T-helper 2 cell treated with Interferon-gamma antibody and Interleukin-4, amounts not matched to agents 5 μg/mL and 100 μg/mL, for 36 hours (primary cell): ENCODE data around the gene TMEM229B.

Experiments used
- DNase-seq: peaks from one replicate; pipeline ENCODE4 v3.0.0; 2021; ENCODE audit warnings: low spot score
- H3K27ac Mint-ChIP-seq: one replicate; pipeline ENCODE4 v1.8.0; 2021; ENCODE audit warnings: mild to moderate bottlenecking, mixed read lengths
- H3K27me3 Mint-ChIP-seq: one replicate; pipeline ENCODE4 v1.8.0; 2021; ENCODE audit warnings: low read depth, mixed read lengths
- H3K36me3 Mint-ChIP-seq: one replicate; pipeline ENCODE4 v1.8.0; 2021; ENCODE audit warnings: low read depth, mixed read lengths
- H3K4me1 Mint-ChIP-seq: one replicate; pipeline ENCODE4 v1.8.0; 2021; ENCODE audit warnings: low read depth, mixed read lengths
- H3K4me3 Mint-ChIP-seq: one replicate; pipeline ENCODE4 v1.8.0; 2022; ENCODE audit warnings: mild to moderate bottlenecking, moderate library complexity, mixed read lengths
- H3K9me3 Mint-ChIP-seq: one replicate; pipeline ENCODE4 v1.8.0; 2021; ENCODE audit warnings: mixed read lengths

TMEM229B gene

DNA sequence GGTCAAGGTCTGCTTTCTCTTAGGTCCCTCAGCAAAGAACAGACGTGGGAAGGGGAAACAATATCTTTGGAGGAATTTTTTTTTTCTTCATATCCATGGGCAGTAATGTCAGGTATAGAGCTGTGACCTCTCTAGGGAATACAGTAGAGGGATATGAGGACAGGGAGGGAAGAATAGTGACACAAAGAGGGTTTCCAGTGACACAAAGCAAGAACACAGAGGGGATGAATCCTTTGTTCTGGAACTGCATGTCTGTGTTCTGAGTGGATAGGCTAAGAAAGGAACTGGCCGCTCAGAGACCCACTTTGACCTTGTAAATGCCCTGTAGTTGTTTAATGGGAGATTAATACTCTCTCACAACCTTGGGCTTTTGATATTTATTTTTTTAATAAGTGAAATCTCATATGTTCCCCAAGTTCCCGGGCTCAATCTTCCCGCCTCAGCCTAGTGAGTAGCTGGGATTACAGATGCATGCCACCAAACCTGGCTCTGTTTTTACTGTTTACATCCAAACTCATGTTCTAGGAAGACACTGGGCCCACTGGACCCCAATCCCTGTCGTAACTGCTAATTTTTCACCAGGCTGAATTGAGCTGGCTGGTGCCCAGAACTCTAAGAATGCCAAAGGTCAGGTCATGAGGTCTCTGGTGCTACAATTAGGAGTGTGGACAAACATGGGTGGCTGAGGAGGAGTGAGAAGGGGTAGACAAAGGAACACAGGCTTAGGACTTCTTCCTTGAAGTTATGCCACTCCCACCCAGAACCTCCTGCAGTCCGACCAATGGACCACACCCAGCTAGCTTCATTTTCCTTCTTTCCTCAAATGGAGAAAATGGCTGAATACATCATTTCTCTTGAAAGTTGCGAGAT lies 35.5 kb upstream of the TMEM229B start:
- no peak for DNase-seq
- no peaks in the 10 kb centered on the region for H3K9me3 Mint-ChIP-seq
- H3K4me1 Mint-ChIP-seq: no peaks in the 10 kb centered on the region
- H3K4me3 Mint-ChIP-seq: no peak overlapping the region
- H3K36me3 Mint-ChIP-seq: no peaks in the 10 kb centered on the region
- H3K27me3 Mint-ChIP-seq: peaks cover 62% of the 10 kb centered on the region
- no peak overlapping the region for H3K27ac Mint-ChIP-seq

DNA sequence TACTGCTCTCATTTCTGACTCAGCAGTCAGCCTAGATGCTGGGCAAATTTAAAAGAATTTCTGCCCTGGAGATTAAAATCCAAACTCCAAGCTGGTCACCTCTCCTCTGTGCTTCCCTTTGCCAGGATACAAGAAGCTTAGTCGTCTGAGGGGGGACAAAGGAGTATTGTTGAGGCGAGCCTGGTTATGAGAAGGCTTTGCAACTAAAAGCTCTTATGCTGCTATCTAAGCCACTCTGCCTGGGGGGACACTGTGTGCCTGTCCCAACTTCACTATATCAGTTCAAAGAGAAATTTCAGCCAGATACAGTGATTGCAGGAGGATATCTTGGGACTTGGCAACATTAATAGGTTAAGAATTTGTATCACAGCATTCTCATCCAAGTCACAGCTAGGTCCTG lies 33.7 kb upstream of the TMEM229B start:
- no peaks in the 10 kb centered on the region for H3K36me3 Mint-ChIP-seq
- no peak overlapping the region for H3K4me3 Mint-ChIP-seq
- peaks cover 70% of the 10 kb centered on the region for H3K27me3 Mint-ChIP-seq
- H3K27ac Mint-ChIP-seq: no peak overlapping the region
- DNase-seq: no peak
- H3K9me3 Mint-ChIP-seq: no peaks in the 10 kb centered on the region
- no peaks in the 10 kb centered on the region for H3K4me1 Mint-ChIP-seq

DNA sequence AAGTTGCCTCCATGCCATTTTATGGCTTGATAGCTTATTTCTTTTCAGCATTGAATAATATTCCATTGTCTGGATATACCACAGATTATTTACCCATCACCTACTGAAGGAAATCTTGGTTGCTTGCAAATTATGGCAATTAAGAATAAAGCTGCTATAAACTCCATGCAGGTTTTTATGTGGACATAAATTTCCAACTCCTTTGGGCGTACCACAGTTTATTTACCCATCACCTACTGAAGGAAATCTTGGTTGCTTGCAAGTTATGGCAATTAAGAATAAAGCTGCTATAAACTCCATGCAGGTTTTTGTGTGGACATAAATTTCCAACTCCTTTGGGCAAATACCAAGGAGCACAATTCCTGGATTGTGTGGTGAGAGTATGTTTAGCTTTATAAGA lies 32.0 kb upstream of the TMEM229B start:
- Mint-ChIP-seq H3K4me3 (no peak overlapping the region), H3K4me1 (peaks cover 6% of the 10 kb centered on the region), H3K27ac (no peak overlapping the region), H3K36me3 (no peaks in the 10 kb centered on the region), H3K27me3 (peaks cover 81% of the 10 kb centered on the region), H3K9me3 (no peaks in the 10 kb centered on the region)
- no peak for DNase-seq

DNA sequence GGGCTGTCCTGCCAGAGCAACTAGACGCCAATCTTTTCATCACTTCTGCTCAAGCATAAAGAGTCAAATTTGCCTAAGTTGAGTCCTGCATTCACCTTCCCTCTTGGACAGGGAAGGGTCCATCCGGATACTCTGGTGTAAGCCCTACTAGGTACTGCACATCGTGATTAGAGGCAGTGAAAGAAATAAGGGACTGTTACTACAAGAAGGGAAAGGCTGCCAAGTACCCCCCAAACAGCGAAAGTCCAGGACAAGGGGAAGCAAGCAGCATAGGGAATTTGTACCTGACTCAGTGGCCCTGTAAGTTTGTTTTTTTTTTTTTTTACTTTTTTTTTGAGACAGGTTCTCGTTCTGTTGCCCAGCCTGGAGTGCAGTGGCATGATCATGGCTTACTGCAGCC lies 30.9 kb upstream of the TMEM229B start:
- Mint-ChIP-seq H3K36me3 (no peaks in the 10 kb centered on the region), H3K4me3 (no peak overlapping the region), H3K27me3 (peaks cover 77% of the 10 kb centered on the region), H3K27ac (no peak overlapping the region), H3K9me3 (no peaks in the 10 kb centered on the region), H3K4me1 (peaks cover 9% of the 10 kb centered on the region)
- no peak for DNase-seq

DNA sequence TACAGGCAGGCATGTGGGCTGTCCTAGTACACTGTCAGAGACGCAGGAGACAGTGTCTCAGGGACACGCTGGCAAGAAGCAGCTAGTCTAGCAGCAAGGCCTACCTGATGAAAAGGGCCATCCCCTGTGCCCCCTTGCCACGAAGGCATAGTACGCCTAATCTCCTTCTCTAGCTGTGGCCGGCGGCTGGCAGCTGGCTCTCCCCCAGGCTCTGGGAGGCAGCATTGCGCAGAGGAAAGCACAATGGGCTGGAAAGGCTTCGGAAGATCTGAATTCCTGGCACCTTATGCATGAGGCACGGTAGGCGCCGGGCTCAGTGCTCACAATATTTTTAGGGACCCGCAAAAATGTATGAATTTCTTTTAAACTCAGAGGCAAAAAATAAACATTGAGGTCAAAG lies 28.6 kb upstream of the TMEM229B start:
- DNase-seq: no peak
- Mint-ChIP-seq H3K9me3 (no peaks in the 10 kb centered on the region), H3K36me3 (no peaks in the 10 kb centered on the region), H3K4me3 (no peak overlapping the region), H3K4me1 (peaks cover 15% of the 10 kb centered on the region), H3K27ac (no peak overlapping the region), H3K27me3 (peaks cover 81% of the 10 kb centered on the region)

DNA sequence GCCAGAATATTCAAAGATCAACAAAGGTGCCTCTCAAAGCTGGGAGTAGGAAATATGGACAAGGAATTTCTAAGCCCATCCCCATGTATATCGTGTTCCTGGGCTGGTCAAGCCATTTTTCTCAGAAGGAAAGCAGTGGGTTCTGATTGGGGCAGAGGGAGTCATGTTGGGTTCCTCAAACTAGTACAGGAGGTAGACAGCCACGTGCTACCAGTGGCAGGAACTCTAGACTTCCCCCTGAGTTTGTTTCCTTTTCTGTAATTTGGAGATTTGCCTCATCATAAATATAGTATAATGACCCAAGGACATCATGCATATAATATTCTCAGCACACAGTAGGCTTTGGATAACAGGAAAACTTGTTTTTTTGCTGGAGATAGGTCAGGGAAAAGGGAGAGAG lies 28.2 kb upstream of the TMEM229B start:
- Mint-ChIP-seq H3K9me3 (no peaks in the 10 kb centered on the region), H3K4me3 (peak overlapping the region; percentile 46), H3K27me3 (peaks cover 83% of the 10 kb centered on the region), H3K4me1 (peaks cover 15% of the 10 kb centered on the region), H3K27ac (no peak overlapping the region), H3K36me3 (no peaks in the 10 kb centered on the region)
- DNase-seq: no peak

DNA sequence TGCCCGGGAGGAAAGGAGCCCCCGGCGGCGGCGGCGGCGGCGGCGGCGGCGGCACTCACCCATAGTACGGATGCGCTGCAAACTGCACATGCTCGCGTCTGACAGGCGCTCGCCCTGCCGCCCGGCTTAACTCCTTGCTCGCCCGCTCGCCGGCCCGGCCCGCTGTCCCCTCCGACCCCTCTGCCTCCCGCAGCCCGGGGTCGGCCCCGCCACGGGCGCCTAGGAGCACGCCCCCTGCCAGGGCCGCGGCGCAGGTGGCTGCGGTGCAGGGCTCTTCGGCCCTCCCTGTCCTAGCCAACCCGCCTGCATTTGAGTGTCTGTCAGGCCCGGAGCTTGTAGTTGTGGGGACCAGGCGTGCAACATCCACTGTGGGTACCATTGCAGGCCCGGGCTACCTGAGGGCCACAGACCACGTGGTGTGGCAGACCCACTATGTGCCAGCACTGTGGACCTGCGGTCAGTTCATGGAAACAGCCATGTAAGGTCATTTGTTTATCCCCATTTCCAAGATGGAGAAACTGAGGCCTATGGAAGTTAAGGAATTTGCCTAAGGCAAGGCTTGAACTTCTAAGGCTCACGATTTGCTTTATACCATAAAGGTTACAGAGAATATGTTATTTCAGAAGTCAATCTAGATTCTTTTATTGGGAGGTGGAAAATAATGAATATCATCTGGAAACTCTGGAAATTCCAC lies 27.0 kb upstream of the TMEM229B start:
- no peak overlapping the region for H3K27ac Mint-ChIP-seq
- peaks cover 15% of the 10 kb centered on the region for H3K4me1 Mint-ChIP-seq
- H3K27me3 Mint-ChIP-seq: peaks cover 82% of the 10 kb centered on the region
- no peaks in the 10 kb centered on the region for H3K9me3 Mint-ChIP-seq
- H3K36me3 Mint-ChIP-seq: no peaks in the 10 kb centered on the region
- peak overlapping the region; percentile 58 for H3K4me3 Mint-ChIP-seq
- DNase-seq: peak; percentile 24

DNA sequence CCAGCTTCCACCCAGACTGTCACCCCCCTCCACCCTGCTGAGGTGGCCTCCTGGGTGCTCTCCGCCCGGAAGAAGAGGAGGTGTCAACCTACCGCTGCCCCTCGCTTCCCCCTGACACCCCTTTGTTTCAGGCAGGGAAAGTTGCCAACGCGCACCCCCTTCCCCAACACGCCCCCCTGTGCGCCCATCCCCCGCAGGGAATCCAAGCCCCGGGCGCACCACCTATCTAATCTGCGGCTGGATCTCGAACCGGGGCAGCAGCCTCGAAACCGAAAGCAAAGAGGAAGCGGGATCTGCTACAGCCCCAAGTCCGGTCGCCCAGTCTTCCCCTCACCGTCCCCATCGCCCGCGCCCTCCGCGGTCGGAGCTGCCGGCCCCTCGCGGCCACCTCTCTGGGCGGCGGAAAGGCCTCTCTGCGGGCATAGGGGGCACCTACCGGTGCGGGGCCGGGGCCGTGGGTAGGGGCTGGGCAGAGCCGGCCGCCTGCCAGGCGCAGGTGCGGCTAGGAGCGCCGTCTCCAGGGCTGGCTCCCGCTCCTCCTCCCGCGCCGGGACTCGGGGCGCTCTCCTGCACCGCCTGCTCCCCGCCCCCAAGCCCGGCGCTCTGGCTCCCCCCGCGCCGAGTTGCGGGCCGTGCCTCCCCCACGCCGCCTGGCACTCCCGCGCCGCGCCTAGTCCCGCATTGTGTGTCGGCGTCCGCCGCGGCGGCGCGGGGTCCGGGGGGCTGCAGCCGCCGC lies 26.3 kb upstream of the TMEM229B start:
- Mint-ChIP-seq H3K27ac (peak overlapping the region; percentile 43), H3K9me3 (no peaks in the 10 kb centered on the region), H3K4me1 (peaks cover 15% of the 10 kb centered on the region), H3K4me3 (peak overlapping the region; percentile 86), H3K27me3 (peaks cover 84% of the 10 kb centered on the region), H3K36me3 (no peaks in the 10 kb centered on the region)
- no peak for DNase-seq

DNA sequence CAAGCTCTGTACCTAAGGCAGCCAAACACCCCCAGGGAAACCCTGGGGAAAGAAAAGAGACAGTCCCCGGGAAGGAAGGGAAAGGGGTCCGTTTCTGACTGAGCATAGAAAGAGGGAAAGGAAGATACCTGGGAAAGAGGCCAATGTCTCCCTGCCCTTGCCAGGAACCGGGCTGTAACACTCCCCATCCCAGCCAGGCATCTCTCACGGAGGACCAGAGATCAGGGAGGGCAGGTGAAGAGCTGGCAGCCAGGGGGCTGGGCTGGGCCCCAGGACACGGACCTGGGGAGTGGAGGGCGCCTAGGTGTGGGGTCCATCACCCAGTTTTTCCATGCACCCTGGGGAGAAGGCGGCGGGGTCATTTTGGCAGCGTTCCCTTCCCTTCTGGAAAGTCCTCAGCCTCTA lies 25.7 kb upstream of the TMEM229B start:
- no peak overlapping the region for H3K27ac Mint-ChIP-seq
- H3K4me3 Mint-ChIP-seq: peak overlapping the region; percentile 86
- no peak for DNase-seq
- H3K27me3 Mint-ChIP-seq: peaks cover 85% of the 10 kb centered on the region
- peaks cover 15% of the 10 kb centered on the region for H3K4me1 Mint-ChIP-seq
- no peaks in the 10 kb centered on the region for H3K9me3 Mint-ChIP-seq
- no peaks in the 10 kb centered on the region for H3K36me3 Mint-ChIP-seq

DNA sequence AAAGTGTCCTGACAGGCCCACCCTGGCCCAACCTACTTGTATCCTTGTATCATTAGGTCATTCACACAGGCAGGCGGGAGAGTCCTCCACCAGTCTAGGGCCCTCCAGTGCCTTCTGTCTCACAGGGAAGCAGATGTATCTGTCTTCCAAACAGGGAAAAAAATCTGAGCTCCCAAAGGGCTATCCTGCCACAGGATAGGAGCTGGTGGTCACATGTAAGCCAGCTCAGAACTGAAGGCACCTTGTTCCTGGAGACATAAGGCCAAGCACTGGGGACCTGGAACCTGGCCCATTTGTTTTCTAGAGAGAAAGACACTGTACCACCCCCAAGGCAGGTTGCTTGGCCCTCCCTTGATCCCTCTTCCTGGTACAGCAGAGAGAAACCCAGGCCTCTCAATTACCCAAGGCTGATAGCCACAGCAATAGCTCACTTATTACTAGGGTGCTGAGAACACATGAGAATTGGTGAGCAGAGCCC lies 25.1 kb upstream of the TMEM229B start:
- Mint-ChIP-seq H3K27me3 (peaks cover 85% of the 10 kb centered on the region), H3K36me3 (no peaks in the 10 kb centered on the region), H3K4me1 (peaks cover 15% of the 10 kb centered on the region), H3K9me3 (no peaks in the 10 kb centered on the region), H3K27ac (no peak overlapping the region), H3K4me3 (peak overlapping the region; percentile 69)
- no peak for DNase-seq

DNA sequence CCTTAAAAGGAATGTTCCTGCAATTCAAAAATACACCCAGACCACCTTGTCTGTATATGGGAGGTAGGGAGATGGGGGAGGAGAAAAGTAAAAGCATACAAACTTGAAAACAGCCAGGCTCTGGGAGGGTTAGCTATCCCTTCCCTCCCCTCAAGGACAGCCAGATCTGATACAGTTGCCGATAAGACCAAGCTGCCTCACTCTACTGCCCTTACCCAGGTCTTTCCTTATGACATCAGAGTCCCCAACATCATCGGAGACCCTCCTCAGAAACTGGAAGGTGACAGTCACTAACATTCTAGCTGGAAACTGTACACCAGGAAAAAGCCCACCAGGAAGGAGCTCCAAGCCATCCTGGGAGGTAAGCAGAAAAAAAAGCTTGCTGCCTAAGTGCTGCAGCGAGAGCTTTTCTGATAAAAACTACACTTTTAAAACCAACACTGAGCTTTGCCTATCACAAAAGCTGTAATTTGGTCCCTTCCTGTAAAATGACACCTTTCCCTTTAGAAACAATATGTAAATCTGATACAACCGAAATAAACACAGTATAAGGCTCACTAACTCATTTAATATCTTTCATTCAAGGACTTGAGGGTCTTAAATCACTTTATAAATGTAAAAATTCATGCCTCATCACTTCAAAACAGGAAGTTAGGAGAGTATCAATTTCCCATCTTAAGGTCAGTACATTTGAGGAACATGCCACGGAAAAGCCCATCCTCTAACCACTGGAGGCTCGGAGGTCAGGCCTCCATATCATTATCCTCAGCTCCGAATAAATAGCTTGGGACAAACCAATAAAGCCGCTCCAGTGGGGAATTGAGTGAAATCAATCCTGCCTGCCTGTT lies 24.2 kb upstream of the TMEM229B start:
- Mint-ChIP-seq H3K27me3 (peaks cover 79% of the 10 kb centered on the region), H3K4me1 (peaks cover 15% of the 10 kb centered on the region), H3K27ac (no peak overlapping the region), H3K9me3 (no peaks in the 10 kb centered on the region), H3K36me3 (no peaks in the 10 kb centered on the region), H3K4me3 (no peak overlapping the region)
- no peak for DNase-seq

DNA sequence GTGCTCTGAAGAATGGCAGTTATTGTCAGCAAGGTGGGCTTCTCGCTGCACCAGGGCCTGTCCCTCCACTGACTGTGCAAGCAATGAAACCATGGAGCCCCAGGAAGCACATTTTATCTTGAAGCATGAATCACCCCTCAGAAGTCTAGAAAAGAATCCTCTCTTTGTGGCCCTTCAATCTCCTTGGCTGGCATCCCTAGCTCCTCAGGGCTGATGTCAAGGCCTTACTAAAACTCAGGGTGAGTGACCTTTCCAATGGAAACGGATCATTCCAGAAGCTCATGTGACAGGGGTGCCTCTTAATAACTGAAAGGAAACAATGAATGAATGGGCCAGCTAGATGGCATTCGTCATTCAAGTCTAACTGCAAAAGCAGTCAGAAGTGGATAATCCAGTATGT lies 22.3 kb upstream of the TMEM229B start:
- Mint-ChIP-seq H3K4me1 (peaks cover 9% of the 10 kb centered on the region), H3K36me3 (no peaks in the 10 kb centered on the region), H3K9me3 (no peaks in the 10 kb centered on the region), H3K4me3 (no peak overlapping the region), H3K27ac (no peak overlapping the region), H3K27me3 (peaks cover 68% of the 10 kb centered on the region)
- no peak for DNase-seq

DNA sequence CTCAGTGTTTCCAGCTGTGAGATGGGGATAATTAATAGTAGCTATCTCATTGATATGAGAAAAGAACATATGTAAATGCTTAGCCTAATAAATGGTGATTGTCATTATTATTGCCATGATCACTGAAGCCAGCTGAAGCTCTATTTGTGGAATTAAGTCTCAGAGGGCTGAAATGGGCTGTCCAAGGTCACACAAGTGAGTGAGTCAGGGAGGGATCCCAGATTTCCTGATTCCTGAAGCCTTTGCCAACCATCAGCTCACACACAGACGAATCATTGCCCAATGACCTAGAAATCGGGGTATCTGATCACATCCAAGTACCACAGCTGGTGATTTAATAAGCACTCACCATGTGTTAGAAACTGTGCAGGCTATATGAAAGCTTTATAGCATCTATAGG lies 21.6 kb upstream of the TMEM229B start:
- Mint-ChIP-seq H3K4me1 (peaks cover 9% of the 10 kb centered on the region), H3K27me3 (peaks cover 68% of the 10 kb centered on the region), H3K27ac (no peak overlapping the region), H3K36me3 (no peaks in the 10 kb centered on the region), H3K9me3 (no peaks in the 10 kb centered on the region), H3K4me3 (no peak overlapping the region)
- no peak for DNase-seq
